Bronchial epithelial cell (primary cell): ENCODE measurements around the gene NRAS. TPM values are rescaled to one million over a fixed set of nuclear protein-coding genes. Genes with fewer than 3 reads are reported as not detected.
A peak's percentile ranks its signal among the peaks of the same experiment; 100 is the strongest.

Experiments used
- DNase-seq: peaks from one replicate; pipeline ENCODE4 v3.0.0-alpha.2; 2010; ENCODE audit warnings: low read depth
- FAIRE-seq: peaks from 2 replicates; lab custom pipeline; 2011; peaks lifted over from hg19 to GRCh38; lab: Jason Lieb, UNC
- H3K27me3 ChIP-seq: 2 replicates; pipeline ENCODE4 v1.5.1; 2011; ENCODE audit warnings: low read length; ENCODE audit not compliant: control insufficient read depth, insufficient read depth
- H3K36me3 ChIP-seq: 2 replicates; pipeline ENCODE4 v1.5.1; 2011; ENCODE audit warnings: low read length; ENCODE audit not compliant: control insufficient read depth, insufficient read depth
- H3K4me3 ChIP-seq: 2 replicates; pipeline ENCODE4 v1.5.1; 2011; ENCODE audit warnings: mild to moderate bottlenecking, low read depth, low read length, control low read depth
- CTCF ChIP-seq: IDR thresholded peaks from 2 replicates; pipeline ENCODE4 v1.5.1; 2011; ENCODE audit warnings: mild to moderate bottlenecking, moderate library complexity, low read length, control low read depth, inconsistent platforms; ENCODE audit not compliant: insufficient read depth, severe bottlenecking
- total RNA-seq: library from RNA; depleted of rRNA; stranded (reverse); fragments of >200 nt; gene quantifications from 2 replicates; pipeline ENCODE4 v1.2.1, GENCODE V29; 2014

NRAS gene
- total RNA-seq, result 78.2 and 83.6 TPM in 2 replicates

- Histone ChIP-seq H3K27me3 (no peaks in the 10 kb centered on the region), H3K36me3 (peaks cover 18% of the 10 kb centered on the region), H3K4me3 (peak within 1 kb of the TSS; percentile 92)
- DNase-seq (peak; percentile 77), FAIRE-seq (no peak)
- no peak for TF ChIP-seq CTCF
These were observed at the start of gene NRAS for GRCh38 chr1:114716304-114717170. TSS of gene NRAS (minus strand) at chr1:114716771. CDS start at chr1:114716160, 611 bp downstream.

- H3K27me3 ChIP-seq, result no peaks in the 10 kb centered on the region
- no peak for TF ChIP-seq CTCF
- no peaks in the 10 kb centered on the region for H3K36me3 ChIP-seq
- DNase-seq (no peak), FAIRE-seq (no peak)
- no peak overlapping the region for H3K4me3 ChIP-seq
These were observed 48.1 kb upstream of the NRAS start for GRCh38 chr1:114764689-114765088.

GRCh38 chr1:114758256-114758832, 41.8 kb upstream of the NRAS start:
- TF ChIP-seq CTCF, result no peak
- H3K36me3 ChIP-seq, result no peaks in the 10 kb centered on the region
- H3K27me3 ChIP-seq, result no peaks in the 10 kb centered on the region
- DNase-seq, result peak; percentile 76
- H3K4me3 ChIP-seq, result peak overlapping the region; percentile 67
- FAIRE-seq, result no peak

DNA sequence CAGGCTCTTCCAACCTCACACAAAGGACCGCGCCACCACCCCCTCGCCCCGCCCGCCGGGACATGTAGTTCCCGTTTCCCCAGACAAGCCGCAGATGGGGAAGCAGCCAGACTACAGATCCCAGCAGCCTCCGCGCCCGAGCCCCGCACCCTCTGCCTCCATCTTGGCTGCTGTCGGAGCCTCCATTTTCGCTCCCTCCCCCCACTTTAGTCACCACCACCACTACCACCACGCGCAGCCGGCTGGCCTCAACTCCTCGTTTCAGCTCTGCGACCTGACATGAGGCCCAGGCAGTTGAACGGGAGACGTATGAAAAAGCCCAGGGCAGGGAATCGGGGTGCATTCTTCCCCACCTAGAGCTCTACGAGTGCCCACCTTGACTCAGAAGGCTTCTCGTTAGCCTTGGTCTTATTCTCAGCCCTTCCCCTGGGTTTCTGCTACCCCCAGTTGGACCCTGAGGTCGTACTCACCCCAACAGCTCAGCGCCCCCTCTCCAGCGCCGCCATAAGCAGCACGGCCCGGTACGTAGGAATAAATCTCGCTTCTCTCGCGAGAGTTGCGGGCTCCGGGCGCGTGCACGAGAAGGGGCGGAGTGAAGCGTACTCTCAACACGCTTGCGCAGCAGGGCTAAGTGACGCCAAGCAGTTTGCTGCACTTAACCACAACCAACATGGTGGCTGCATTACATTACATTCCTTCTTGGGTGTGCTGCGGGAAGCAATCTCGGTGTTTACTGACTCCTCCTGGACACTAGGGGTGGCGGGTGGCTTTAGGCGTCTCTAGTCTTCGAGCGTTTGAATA, 41.1 kb upstream of the NRAS start, which contains the start of gene CSDE1:
CSDE1 (minus strand) TSS at position 530 of the 801 bp plus-strand sequence. CDS start 18,094 bp downstream, outside the sequence.
- peak; percentile 65 for TF ChIP-seq CTCF
- no peaks in the 10 kb centered on the region for H3K36me3 ChIP-seq
- FAIRE-seq (peak; percentile 97), DNase-seq (peak; percentile 95)
- peak within 1 kb of the TSS; percentile 67 for H3K4me3 ChIP-seq
- no peaks in the 10 kb centered on the region for H3K27me3 ChIP-seq

GRCh38 chr1:114756949-114757454, 40.4 kb upstream of the NRAS start:
- H3K36me3 ChIP-seq, result no peaks in the 10 kb centered on the region
- DNase-seq (peak; percentile 71), FAIRE-seq (no peak)
- H3K4me3 ChIP-seq, result peak overlapping the region; percentile 67
- no peaks in the 10 kb centered on the region for H3K27me3 ChIP-seq
- no peak for TF ChIP-seq CTCF
